PC-9 (cell line): Measurements from ENCODE around the gene HSPA14.

Experiments used
- CTCF ChIP-seq: fragments of 200-600 bp; sonication (generic); conservative IDR thresholded peaks from 2 replicates; pipeline ENCODE4 v1.6.1; 2017; ENCODE audit warnings: mixed run types, antibody characterized with exemption, mild to moderate bottlenecking, moderate library complexity
- EZH2 ChIP-seq: fragments of 200-600 bp; sonication (generic); IDR thresholded peaks from 2 replicates; pipeline ENCODE4 v1.8.0; 2017; ENCODE audit warnings: antibody characterized with exemption, low read depth

GRCh38 chr10:14838582-14839304 is 637 bp downstream of the HSPA14 start:
- TF ChIP-seq CTCF, result no peak
- no peak for TF ChIP-seq EZH2
